HEK293 (cell line): Measurements from ENCODE around the gene CTDSPL2.

Source experiments
- GLIS2 ChIP-seq: fragments of 450-650 bp; formaldehyde crosslinking; IDR thresholded peaks from 2 replicates; pipeline ENCODE4 v1.5.1; 2016; ENCODE audit warnings: missing biosample characterization, missing genetic modification characterization
- MZF1 ChIP-seq: fragments of 450-650 bp; formaldehyde crosslinking; IDR thresholded peaks from 2 replicates; pipeline ENCODE4 v1.5.1; 2017; ENCODE audit warnings: missing biosample characterization, missing genetic modification characterization, borderline replicate concordance
- OVOL3 ChIP-seq: fragments of 450-650 bp; formaldehyde crosslinking; IDR thresholded peaks from 2 replicates; pipeline ENCODE4 v1.5.1; 2016; ENCODE audit warnings: missing biosample characterization, missing genetic modification characterization
- PRDM1 ChIP-seq: fragments of 450-650 bp; formaldehyde crosslinking; IDR thresholded peaks from 2 replicates; pipeline ENCODE4; 2016; ENCODE audit warnings: missing biosample characterization, missing genetic modification characterization
- SCRT1 ChIP-seq: fragments of 450-650 bp; formaldehyde crosslinking; IDR thresholded peaks from 2 replicates; pipeline ENCODE4 v1.5.1; 2016; ENCODE audit warnings: missing biosample characterization, missing genetic modification characterization, borderline replicate concordance
- SP2 ChIP-seq: fragments of 450-650 bp; formaldehyde crosslinking; IDR thresholded peaks from 2 replicates; pipeline ENCODE4 v1.5.1; 2016; ENCODE audit warnings: missing biosample characterization, missing genetic modification characterization
- ZBTB17 ChIP-seq: fragments of 450-650 bp; formaldehyde crosslinking; IDR thresholded peaks from 2 replicates; pipeline ENCODE4 v1.5.1; 2016; ENCODE audit warnings: missing biosample characterization, missing genetic modification characterization
- ZNF140 ChIP-seq: fragments of 450-650 bp; formaldehyde crosslinking; IDR thresholded peaks from 2 replicates; pipeline ENCODE4 v1.5.1; 2016; ENCODE audit warnings: missing biosample characterization, missing genetic modification characterization
- ZNF146 ChIP-seq: fragments of 450-650 bp; formaldehyde crosslinking; IDR thresholded peaks from 2 replicates; pipeline ENCODE4 v1.5.1; 2016; ENCODE audit warnings: missing biosample characterization, missing genetic modification characterization
- ZNF23 ChIP-seq: fragments of 450-650 bp; formaldehyde crosslinking; IDR thresholded peaks from 2 replicates; pipeline ENCODE4 v1.5.1; 2016; ENCODE audit warnings: missing biosample characterization, missing genetic modification characterization, borderline replicate concordance
- ZNF391 ChIP-seq: fragments of 450-650 bp; formaldehyde crosslinking; IDR thresholded peaks from 2 replicates; pipeline ENCODE4 v1.5.1; 2016; ENCODE audit warnings: low read depth, missing biosample characterization, missing genetic modification characterization, borderline replicate concordance
- ZNF510 ChIP-seq: fragments of 450-650 bp; formaldehyde crosslinking; IDR thresholded peaks from 2 replicates; pipeline ENCODE4 v1.5.1; 2018; ENCODE audit warnings: mild to moderate bottlenecking, missing genetic modification characterization, missing biosample characterization; ENCODE audit not compliant: insufficient replicate concordance
- ZNF664 ChIP-seq: fragments of 450-650 bp; formaldehyde crosslinking; IDR thresholded peaks from 2 replicates; pipeline ENCODE4 v1.5.1; 2016; ENCODE audit warnings: missing biosample characterization, missing genetic modification characterization
- ZNF747 ChIP-seq: fragments of 450-650 bp; formaldehyde crosslinking; IDR thresholded peaks from 2 replicates; pipeline ENCODE4 v1.5.1; 2016; ENCODE audit warnings: missing biosample characterization, missing genetic modification characterization
- ZNF776 ChIP-seq: fragments of 450-650 bp; formaldehyde crosslinking; IDR thresholded peaks from 2 replicates; pipeline ENCODE4 v1.5.0; 2017; ENCODE audit warnings: missing biosample characterization, missing genetic modification characterization, borderline replicate concordance
- ZSCAN23 ChIP-seq: fragments of 450-650 bp; formaldehyde crosslinking; IDR thresholded peaks from 2 replicates; pipeline ENCODE4 v1.5.1; 2016; ENCODE audit warnings: missing biosample characterization, missing genetic modification characterization
- ZSCAN30 ChIP-seq: fragments of 450-650 bp; IDR thresholded peaks from 2 replicates; pipeline ENCODE4 v1.5.1; 2018; ENCODE audit warnings: missing biosample characterization, mild to moderate bottlenecking, missing genetic modification characterization, moderate library complexity
- TF ChIP-seq, protein P1 (sequence below): fragments of 450-650 bp; formaldehyde crosslinking; IDR thresholded peaks from 2 replicates; pipeline ENCODE4 v1.5.1; 2017; ENCODE audit warnings: missing biosample characterization, missing genetic modification characterization
- TF ChIP-seq, protein P2 (sequence below): fragments of 450-650 bp; formaldehyde crosslinking; IDR thresholded peaks from 2 replicates; pipeline ENCODE4 v1.5.1; 2017; ENCODE audit warnings: missing biosample characterization, missing genetic modification characterization
- TF ChIP-seq, protein P3 (sequence below): fragments of 450-650 bp; formaldehyde crosslinking; IDR thresholded peaks from 2 replicates; pipeline ENCODE4 v1.5.1; 2016; ENCODE audit warnings: missing biosample characterization, missing genetic modification characterization
- TF ChIP-seq, protein P4 (sequence below): fragments of 450-650 bp; formaldehyde crosslinking; IDR thresholded peaks from 2 replicates; pipeline ENCODE4 v1.5.1; 2016; ENCODE audit warnings: missing biosample characterization, missing genetic modification characterization

Gene CTDSPL2

DNA sequence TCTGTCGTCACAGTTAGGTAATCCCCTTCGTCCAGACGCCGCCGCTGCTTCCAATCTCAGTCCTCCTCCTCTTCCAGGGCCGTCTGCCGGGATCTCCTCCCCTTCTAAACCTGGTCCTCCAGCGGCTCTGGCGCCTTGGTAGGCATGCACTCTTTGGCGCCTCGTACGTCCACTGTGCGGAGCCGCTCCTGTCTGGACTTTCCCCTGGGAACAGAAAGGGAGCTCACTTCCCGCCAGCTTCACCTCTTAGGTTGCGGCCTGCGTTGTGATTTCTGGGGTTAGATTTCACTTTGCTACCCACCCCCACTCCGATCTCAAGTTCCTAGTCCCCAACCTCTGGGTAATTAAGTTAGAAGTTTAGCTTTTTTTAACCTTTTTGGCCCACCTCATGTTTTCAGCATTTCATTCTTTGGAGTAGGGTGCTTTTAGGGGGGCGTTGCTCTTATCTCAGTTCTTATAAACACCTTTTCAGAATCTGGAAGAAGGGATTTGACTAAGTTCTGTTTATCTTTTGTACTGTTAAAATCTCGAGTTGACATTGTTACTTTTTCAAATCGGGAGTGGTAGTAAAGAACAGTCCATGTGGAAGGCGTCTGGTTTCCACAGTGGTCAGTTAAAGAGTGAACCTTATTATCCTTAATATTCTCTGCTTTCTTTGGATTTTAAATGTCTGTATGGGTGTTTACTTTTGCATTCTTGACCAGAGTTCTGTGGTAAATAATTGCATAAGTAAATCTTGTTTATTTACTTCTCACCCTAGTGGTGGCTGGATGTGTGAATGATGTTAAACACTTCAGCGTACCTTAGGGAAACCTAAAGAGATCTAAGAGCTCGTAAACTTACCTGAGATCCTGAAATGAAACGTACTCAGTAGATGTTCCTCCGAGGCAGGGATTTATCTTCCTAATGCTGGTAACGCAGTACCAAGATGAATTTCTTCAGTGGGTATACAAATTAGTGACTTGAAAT is 611 bp downstream of the CTDSPL2 start (continued):
- TF ChIP-seq GLIS2 (tag by site-specific recombination) = no peak
- no peak for TF ChIP-seq ZSCAN23 (tag by site-specific recombination)
- 0 out of 2 replicates have a peak, but pooled peaks have one; percentile 5 for TF ChIP-seq ZBTB17 (tag by site-specific recombination)
- TF ChIP-seq ZNF664 (tag by site-specific recombination) = no peak
- no peak; the same call in 1 of the 2 replicates for TF ChIP-seq MZF1
- 0 out of 2 replicates have a peak, but pooled peaks have one; percentile 6 for TF ChIP-seq SCRT1 (tag by site-specific recombination)
- TF ChIP-seq, protein P1, sequence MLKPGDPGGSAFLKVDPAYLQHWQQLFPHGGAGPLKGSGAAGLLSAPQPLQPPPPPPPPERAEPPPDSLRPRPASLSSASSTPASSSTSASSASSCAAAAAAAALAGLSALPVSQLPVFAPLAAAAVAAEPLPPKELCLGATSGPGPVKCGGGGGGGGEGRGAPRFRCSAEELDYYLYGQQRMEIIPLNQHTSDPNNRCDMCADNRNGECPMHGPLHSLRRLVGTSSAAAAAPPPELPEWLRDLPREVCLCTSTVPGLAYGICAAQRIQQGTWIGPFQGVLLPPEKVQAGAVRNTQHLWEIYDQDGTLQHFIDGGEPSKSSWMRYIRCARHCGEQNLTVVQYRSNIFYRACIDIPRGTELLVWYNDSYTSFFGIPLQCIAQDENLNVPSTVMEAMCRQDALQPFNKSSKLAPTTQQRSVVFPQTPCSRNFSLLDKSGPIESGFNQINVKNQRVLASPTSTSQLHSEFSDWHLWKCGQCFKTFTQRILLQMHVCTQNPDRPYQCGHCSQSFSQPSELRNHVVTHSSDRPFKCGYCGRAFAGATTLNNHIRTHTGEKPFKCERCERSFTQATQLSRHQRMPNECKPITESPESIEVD = no peak
- TF ChIP-seq OVOL3 (tag by site-specific recombination) = no peak
- no peak for TF ChIP-seq ZNF776 (tag by site-specific recombination)
- no peak for TF ChIP-seq ZNF23 (tag by site-specific recombination)
- TF ChIP-seq, protein P2, sequence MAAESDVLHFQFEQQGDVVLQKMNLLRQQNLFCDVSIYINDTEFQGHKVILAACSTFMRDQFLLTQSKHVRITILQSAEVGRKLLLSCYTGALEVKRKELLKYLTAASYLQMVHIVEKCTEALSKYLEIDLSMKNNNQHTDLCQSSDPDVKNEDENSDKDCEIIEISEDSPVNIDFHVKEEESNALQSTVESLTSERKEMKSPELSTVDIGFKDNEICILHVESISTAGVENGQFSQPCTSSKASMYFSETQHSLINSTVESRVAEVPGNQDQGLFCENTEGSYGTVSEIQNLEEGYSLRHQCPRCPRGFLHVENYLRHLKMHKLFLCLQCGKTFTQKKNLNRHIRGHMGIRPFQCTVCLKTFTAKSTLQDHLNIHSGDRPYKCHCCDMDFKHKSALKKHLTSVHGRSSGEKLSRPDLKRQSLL = peak; percentile 78
- TF ChIP-seq ZNF140 = no peak
- 0 out of 2 replicates have a peak, but pooled peaks have one; percentile 71 for TF ChIP-seq ZSCAN30
- TF ChIP-seq, protein P3, sequence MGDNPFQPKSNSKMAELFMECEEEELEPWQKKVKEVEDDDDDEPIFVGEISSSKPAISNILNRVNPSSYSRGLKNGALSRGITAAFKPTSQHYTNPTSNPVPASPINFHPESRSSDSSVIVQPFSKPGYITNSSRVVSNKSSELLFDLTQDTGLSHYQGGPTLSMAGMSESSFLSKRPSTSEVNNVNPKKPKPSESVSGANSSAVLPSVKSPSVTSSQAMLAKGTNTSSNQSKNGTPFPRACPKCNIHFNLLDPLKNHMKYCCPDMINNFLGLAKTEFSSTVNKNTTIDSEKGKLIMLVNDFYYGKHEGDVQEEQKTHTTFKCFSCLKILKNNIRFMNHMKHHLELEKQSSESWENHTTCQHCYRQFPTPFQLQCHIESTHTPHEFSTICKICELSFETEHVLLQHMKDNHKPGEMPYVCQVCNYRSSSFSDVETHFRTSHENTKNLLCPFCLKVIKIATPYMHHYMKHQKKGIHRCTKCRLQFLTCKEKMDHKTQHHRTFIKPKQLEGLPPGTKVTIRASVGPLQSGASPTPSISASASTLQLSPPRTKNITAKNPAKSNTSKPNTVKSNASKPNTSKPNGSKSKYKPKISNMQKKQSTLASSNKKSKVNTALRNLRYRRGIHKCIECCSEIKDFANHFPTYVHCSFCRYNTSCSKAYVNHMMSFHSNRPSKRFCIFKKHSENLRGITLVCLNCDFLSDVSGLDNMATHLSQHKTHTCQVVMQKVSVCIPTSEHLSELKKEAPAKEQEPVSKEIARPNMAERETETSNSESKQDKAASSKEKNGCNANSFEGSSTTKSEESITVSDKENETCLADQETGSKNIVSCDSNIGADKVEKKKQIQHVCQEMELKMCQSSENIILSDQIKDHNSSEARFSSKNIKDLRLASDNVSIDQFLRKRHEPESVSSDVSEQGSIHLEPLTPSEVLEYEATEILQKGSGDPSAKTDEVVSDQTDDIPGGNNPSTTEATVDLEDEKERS = no peak
- TF ChIP-seq, protein P4, sequence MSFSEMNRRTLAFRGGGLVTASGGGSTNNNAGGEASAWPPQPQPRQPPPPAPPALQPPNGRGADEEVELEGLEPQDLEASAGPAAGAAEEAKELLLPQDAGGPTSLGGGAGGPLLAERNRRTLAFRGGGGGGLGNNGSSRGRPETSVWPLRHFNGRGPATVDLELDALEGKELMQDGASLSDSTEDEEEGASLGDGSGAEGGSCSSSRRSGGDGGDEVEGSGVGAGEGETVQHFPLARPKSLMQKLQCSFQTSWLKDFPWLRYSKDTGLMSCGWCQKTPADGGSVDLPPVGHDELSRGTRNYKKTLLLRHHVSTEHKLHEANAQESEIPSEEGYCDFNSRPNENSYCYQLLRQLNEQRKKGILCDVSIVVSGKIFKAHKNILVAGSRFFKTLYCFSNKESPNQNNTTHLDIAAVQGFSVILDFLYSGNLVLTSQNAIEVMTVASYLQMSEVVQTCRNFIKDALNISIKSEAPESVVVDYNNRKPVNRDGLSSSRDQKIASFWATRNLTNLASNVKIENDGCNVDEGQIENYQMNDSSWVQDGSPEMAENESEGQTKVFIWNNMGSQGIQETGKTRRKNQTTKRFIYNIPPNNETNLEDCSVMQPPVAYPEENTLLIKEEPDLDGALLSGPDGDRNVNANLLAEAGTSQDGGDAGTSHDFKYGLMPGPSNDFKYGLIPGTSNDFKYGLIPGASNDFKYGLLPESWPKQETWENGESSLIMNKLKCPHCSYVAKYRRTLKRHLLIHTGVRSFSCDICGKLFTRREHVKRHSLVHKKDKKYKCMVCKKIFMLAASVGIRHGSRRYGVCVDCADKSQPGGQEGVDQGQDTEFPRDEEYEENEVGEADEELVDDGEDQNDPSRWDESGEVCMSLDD (tag by site-specific recombination) = no peak
- no peak for TF ChIP-seq ZNF510 (tag by site-specific recombination)
- no peak for TF ChIP-seq ZNF391 (tag by site-specific recombination)
- peak; percentile 54 for TF ChIP-seq PRDM1 (tag by site-specific recombination)
- TF ChIP-seq ZNF146 = 0 out of 2 replicates have a peak, but pooled peaks have one; percentile 19
- peak; percentile 65 for TF ChIP-seq SP2 (tag by site-specific recombination)
- TF ChIP-seq ZNF747 (tag by site-specific recombination) = no peak
